Keratinocyte (primary cell): ENCODE results near the gene BBS1. TPM values are rescaled to one million over a fixed set of nuclear protein-coding genes. Genes with fewer than 3 reads are reported as not detected.

Experiments used
- DNase-seq: peaks from one replicate; pipeline ENCODE4 v3.0.0-alpha.2; 2011; ENCODE audit warnings: low read depth, missing footprints, low spot score
- FAIRE-seq: peaks from 2 replicates; lab custom pipeline; 2011; peaks lifted over from hg19 to GRCh38; lab: Jason Lieb, UNC
- H2AFZ ChIP-seq: 2 replicates; pipeline ENCODE4 v1.6.0; 2012; ENCODE audit warnings: low read length, control low read depth, inconsistent platforms; ENCODE audit not compliant: control insufficient read depth
- H3K27ac ChIP-seq: 2 replicates; pipeline ENCODE4 v1.5.1; 2011; ENCODE audit warnings: low read length; ENCODE audit not compliant: control insufficient read depth, insufficient read depth
- H3K27me3 ChIP-seq: 3 replicates; pipeline ENCODE4 v1.6.0; 2011; ENCODE audit warnings: low read length; ENCODE audit not compliant: control insufficient read depth, insufficient read depth; ENCODE audit errors: extremely low read depth
- H3K36me3 ChIP-seq, 2 experiments: 2 replicates in 1 of 2; 3 replicates in 1 of 2; pipeline ENCODE4 v1.5.1; 2011; ENCODE audit warnings: low read length in 2 of 2, mild to moderate bottlenecking in 1 of 2; ENCODE audit not compliant: control insufficient read depth in 2 of 2, insufficient read depth in 2 of 2; ENCODE audit errors: extremely low read depth in 1 of 2
- H3K4me1 ChIP-seq: 3 replicates; pipeline ENCODE4 v1.5.1; 2011; ENCODE audit warnings: low read length; ENCODE audit not compliant: control insufficient read depth, insufficient read depth; ENCODE audit errors: extremely low read depth
- H3K4me2 ChIP-seq: 3 replicates; pipeline ENCODE4 v1.6.0; 2011; ENCODE audit warnings: low read depth, low read length; ENCODE audit not compliant: control insufficient read depth, insufficient read depth; ENCODE audit errors: extremely low read depth
- H3K4me3 ChIP-seq, 3 experiments: fragments of 200-600 bp in 1 of 3; sonication (generic) in 1 of 3; 2 replicates in 2 of 3; 3 replicates in 1 of 3; pipeline ENCODE4 v1.5.1; 2011 to 2016; ENCODE audit warnings: low read length in 3 of 3, mild to moderate bottlenecking in 3 of 3, control low read depth in 2 of 3, inconsistent platforms in 1 of 3, low read depth in 1 of 3, mixed read lengths in 1 of 3, mixed run types in 1 of 3, moderate library complexity in 1 of 3; ENCODE audit not compliant: control insufficient read depth in 2 of 3, insufficient read depth in 2 of 3; ENCODE audit errors: extremely low read depth in 1 of 3
- H3K79me2 ChIP-seq: 2 replicates; pipeline ENCODE4 v1.6.0; 2012; ENCODE audit warnings: low read length; ENCODE audit not compliant: control insufficient read depth, insufficient read depth
- H3K9ac ChIP-seq: 3 replicates; pipeline ENCODE4 v1.6.0; 2011; ENCODE audit warnings: low read length; ENCODE audit not compliant: control insufficient read depth, insufficient read depth; ENCODE audit errors: extremely low read depth
- H3K9me1 ChIP-seq: 3 replicates; pipeline ENCODE4 v1.6.0; 2011; ENCODE audit warnings: low read length; ENCODE audit not compliant: control insufficient read depth, insufficient read depth; ENCODE audit errors: extremely low read depth
- H3K9me3 ChIP-seq: 2 replicates; pipeline ENCODE4 v1.5.1; 2012; ENCODE audit warnings: low read depth, low read length; ENCODE audit not compliant: control insufficient read depth
- H4K20me1 ChIP-seq: 3 replicates; pipeline ENCODE4 v1.6.0; 2011; ENCODE audit warnings: low read length; ENCODE audit not compliant: control insufficient read depth, insufficient read depth; ENCODE audit errors: extremely low read depth
- CTCF ChIP-seq, 3 experiments: IDR thresholded peaks in 1 of 3; conservative IDR thresholded peaks in 1 of 3; optimal IDR thresholded peaks in 1 of 3; 2 replicates in 2 of 3; 3 replicates in 1 of 3; pipeline versions ENCODE3 to v1.5.1; 2011; ENCODE audit warnings: low read length in 3 of 3, mild to moderate bottlenecking in 3 of 3, moderate library complexity in 2 of 3, control low read depth in 1 of 3, inconsistent platforms in 1 of 3; ENCODE audit not compliant: insufficient read depth in 2 of 3; ENCODE audit errors: extremely low read depth in 1 of 3
- EZH2 ChIP-seq: IDR thresholded peaks from one replicate; pipeline ENCODE4 v1.6.1; 2012; ENCODE audit warnings: inconsistent platforms, mild to moderate bottlenecking, low read length, moderate library complexity
- dilution Hi-C: fragments of 300-500 bp; cut with MboI; formaldehyde crosslinking; loops from one replicate; pipeline ENCODE4 v1.7.0; 2020; ENCODE audit warnings: low sequenced_read_pairs; ENCODE audit not compliant: extremely low pct_ligation_motif_present
- polyA plus RNA-seq, 5 experiments: library from polyadenylated mRNA; depleted of rRNA in 3 of 5; stranded (reverse) in 3 of 5; stranded (forward) in 1 of 5; unstranded in 1 of 5; fragments of >200 nt; gene quantifications; 1 replicate in 1 of 5; 2 replicates in 3 of 5; 3 replicates in 1 of 5; pipeline versions ENCODE4 v1.2.1 to v1.2.3, GENCODE V29; 2011 to 2012; ENCODE audit warnings: missing spikeins in 2 of 5, low read depth in 1 of 5, low replicate concordance in 1 of 5

BBS1 gene
- polyA plus RNA-seq, 1 donor (not counting 4 experiments of a cell fraction or from before 2014, with no cell fraction given) = 11.7 TPM

GRCh38 chr11:66548041-66548440, 37.6 kb downstream of the BBS1 start:
- H3K79me2 ChIP-seq = no peaks in the 10 kb centered on the region
- H3K36me3 ChIP-seq = peaks cover 0 to 2% of the 10 kb centered on the region in 2 experiments
- H3K4me2 ChIP-seq = no peak overlapping the region
- peaks cover 19% of the 10 kb centered on the region for H3K27me3 ChIP-seq
- no peaks in the 10 kb centered on the region for H4K20me1 ChIP-seq
- dilution Hi-C loops = no loop called here
- DNase-seq (no peak), FAIRE-seq (no peak)
- no peak overlapping the region for H3K9ac ChIP-seq
- no peak overlapping the region for H3K27ac ChIP-seq
- peaks cover 6% of the 10 kb centered on the region for H3K4me1 ChIP-seq
- H2AFZ ChIP-seq = no peak overlapping the region
- H3K9me3 ChIP-seq = no peaks in the 10 kb centered on the region
- H3K4me3 ChIP-seq = no peak overlapping the region
- H3K9me1 ChIP-seq = no peaks in the 10 kb centered on the region
- TF ChIP-seq EZH2 = no peak
- no peak for TF ChIP-seq CTCF (optimal IDR thresholded peaks at IDR 0.05 in 1 of 3, IDR thresholded peaks at IDR 0.05 in 1 of 3, conservative IDR thresholded peaks at IDR 0.05 in 1 of 3; ENCODE audit: extremely low read depth in 1 of 3, insufficient read depth in 2 of 3, low read length in 3 of 3)

- H4K20me1 ChIP-seq = no peaks in the 10 kb centered on the region
- no peak overlapping the region for H3K9ac ChIP-seq
- no peak overlapping the region for H3K4me2 ChIP-seq
- H3K27ac ChIP-seq = no peak overlapping the region
- H3K9me1 ChIP-seq = no peaks in the 10 kb centered on the region
- H3K4me1 ChIP-seq = peaks cover 6% of the 10 kb centered on the region
- dilution Hi-C loops = no loop called here
- no peak for FAIRE-seq
- DNase-seq = no peak
- peaks cover 19% of the 10 kb centered on the region for H3K27me3 ChIP-seq
- no peak for TF ChIP-seq EZH2
- TF ChIP-seq CTCF (optimal IDR thresholded peaks at IDR 0.05 in 1 of 3, IDR thresholded peaks at IDR 0.05 in 1 of 3, conservative IDR thresholded peaks at IDR 0.05 in 1 of 3; ENCODE audit: extremely low read depth in 1 of 3, insufficient read depth in 2 of 3, low read length in 3 of 3) = no peak
- no peak overlapping the region for H2AFZ ChIP-seq
- H3K36me3 ChIP-seq = no peaks in the 10 kb centered on the region
- no peak overlapping the region for H3K4me3 ChIP-seq
- H3K79me2 ChIP-seq = no peaks in the 10 kb centered on the region
- no peaks in the 10 kb centered on the region for H3K9me3 ChIP-seq
Observed at GRCh38 chr11:66548774-66549630, 38.6 kb downstream of the BBS1 start.
